ENCODE results near the gene CLEC2D.

DNA sequence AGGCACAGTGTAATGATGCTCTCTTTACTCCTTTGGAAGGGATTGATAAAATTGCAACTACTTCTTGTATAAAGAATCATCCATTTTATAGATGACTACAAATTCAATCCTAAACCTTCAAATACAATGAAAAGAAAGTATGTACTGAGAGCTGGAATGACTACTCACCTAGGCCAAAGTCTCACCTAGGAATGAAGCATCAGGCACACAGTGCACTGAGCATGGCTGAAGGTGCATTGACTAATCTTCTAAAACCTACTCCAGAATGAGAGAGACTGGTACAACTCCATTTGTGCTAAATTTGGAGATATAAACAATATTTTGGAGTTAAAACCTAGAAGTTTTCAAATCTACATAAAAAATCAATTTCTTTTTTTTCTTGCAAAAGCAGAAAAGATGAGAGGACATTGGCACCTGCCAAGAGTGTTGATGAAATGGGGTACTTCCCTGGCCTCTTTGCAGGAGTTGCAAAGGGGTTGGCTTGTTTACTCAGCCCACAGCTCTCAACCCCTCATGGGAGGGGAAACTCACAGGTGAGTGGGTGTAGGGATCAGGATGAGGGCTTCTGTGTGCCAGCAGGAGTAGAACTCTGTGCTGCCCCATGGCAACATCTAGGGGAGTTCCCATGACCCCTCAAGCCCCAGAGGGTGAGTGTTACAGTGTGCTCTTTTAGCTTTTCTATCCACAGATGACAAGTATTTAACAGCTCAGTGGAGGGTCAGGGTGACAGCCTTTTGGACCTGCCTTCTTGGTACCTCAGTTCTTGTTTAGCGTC, 32.1 kb downstream of the CLEC2D start:
- TF ChIP-seq, protein P1, sequence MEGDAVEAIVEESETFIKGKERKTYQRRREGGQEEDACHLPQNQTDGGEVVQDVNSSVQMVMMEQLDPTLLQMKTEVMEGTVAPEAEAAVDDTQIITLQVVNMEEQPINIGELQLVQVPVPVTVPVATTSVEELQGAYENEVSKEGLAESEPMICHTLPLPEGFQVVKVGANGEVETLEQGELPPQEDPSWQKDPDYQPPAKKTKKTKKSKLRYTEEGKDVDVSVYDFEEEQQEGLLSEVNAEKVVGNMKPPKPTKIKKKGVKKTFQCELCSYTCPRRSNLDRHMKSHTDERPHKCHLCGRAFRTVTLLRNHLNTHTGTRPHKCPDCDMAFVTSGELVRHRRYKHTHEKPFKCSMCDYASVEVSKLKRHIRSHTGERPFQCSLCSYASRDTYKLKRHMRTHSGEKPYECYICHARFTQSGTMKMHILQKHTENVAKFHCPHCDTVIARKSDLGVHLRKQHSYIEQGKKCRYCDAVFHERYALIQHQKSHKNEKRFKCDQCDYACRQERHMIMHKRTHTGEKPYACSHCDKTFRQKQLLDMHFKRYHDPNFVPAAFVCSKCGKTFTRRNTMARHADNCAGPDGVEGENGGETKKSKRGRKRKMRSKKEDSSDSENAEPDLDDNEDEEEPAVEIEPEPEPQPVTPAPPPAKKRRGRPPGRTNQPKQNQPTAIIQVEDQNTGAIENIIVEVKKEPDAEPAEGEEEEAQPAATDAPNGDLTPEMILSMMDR (IDR thresholded peaks at IDR 0.05): no peak
- TF ChIP-seq POLR2A (IDR thresholded peaks at IDR 0.05) (no peak), POLR2AphosphoS5 (IDR thresholded peaks at IDR 0.05) (no peak)

Measured in breast epithelium (tissue), 3 donors.